T-helper 2 cell treated with Interferon-gamma antibody and Interleukin-4, amounts not matched to agents 5 μg/mL and 100 μg/mL, for 36 hours (primary cell): ENCODE data around the gene TMEM131.
"Not testable (repeated sequence)": the region's sequence is repeated elsewhere in the genome, so short reads cannot be mapped to it uniquely, and the experiment has no call there.

Source experiments
- DNase-seq: peaks from one replicate; pipeline ENCODE4 v3.0.0; 2021; ENCODE audit warnings: low spot score
- H3K27ac Mint-ChIP-seq: one replicate; pipeline ENCODE4 v1.8.0; 2021; ENCODE audit warnings: mild to moderate bottlenecking, mixed read lengths
- H3K27me3 Mint-ChIP-seq: one replicate; pipeline ENCODE4 v1.8.0; 2021; ENCODE audit warnings: low read depth, mixed read lengths
- H3K36me3 Mint-ChIP-seq: one replicate; pipeline ENCODE4 v1.8.0; 2021; ENCODE audit warnings: low read depth, mixed read lengths
- H3K4me1 Mint-ChIP-seq: one replicate; pipeline ENCODE4 v1.8.0; 2021; ENCODE audit warnings: low read depth, mixed read lengths
- H3K4me3 Mint-ChIP-seq: one replicate; pipeline ENCODE4 v1.8.0; 2022; ENCODE audit warnings: mild to moderate bottlenecking, moderate library complexity, mixed read lengths
- H3K9me3 Mint-ChIP-seq: one replicate; pipeline ENCODE4 v1.8.0; 2021; ENCODE audit warnings: mixed read lengths

Gene TMEM131

DNA sequence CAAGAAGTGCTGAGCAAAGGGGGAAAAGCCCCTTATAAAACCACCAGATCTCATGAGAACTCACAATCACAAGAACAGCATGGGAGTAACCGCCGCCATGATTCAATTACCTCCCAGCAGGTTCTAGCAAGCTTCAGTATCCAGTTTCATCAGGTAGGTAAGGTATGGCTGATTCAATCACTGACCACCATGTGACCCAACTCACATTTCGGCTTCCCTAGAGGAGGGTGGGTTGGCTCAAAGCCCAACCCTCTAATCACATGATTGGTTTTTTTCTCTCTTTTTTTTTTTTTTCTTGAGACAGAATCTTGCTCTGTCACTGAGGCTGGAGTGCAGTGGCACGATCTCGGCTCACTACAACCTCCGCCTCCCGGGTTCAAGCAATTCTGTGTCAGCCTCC, 78.1 kb downstream of the TMEM131 start:
- H3K27ac Mint-ChIP-seq, DNase-seq, H3K27me3 Mint-ChIP-seq, H3K4me3 Mint-ChIP-seq: not testable (repeated sequence)
- Mint-ChIP-seq H3K9me3 (peaks cover 28% of the 10 kb centered on the region), H3K4me1 (peaks cover 20% of the 10 kb centered on the region), H3K36me3 (peaks cover 39% of the 10 kb centered on the region)

- Mint-ChIP-seq H3K27ac (no peak overlapping the region), H3K36me3 (peaks cover 23% of the 10 kb centered on the region), H3K9me3 (peaks cover 8% of the 10 kb centered on the region), H3K4me3 (no peak overlapping the region), H3K4me1 (peaks cover 44% of the 10 kb centered on the region), H3K27me3 (no peaks in the 10 kb centered on the region)
- DNase-seq, result no peak
Measured at GRCh38 chr2:97914691-97915213, 81.0 kb downstream of the TMEM131 start.

- Mint-ChIP-seq H3K9me3 (peaks cover 7% of the 10 kb centered on the region), H3K4me1 (peaks cover 47% of the 10 kb centered on the region), H3K36me3 (peaks cover 26% of the 10 kb centered on the region), H3K27me3 (no peaks in the 10 kb centered on the region), H3K4me3 (peak overlapping the region; percentile 0), H3K27ac (no peak overlapping the region)
- DNase-seq, result no peak
Measured at GRCh38 chr2:97913846-97914245, 81.9 kb downstream of the TMEM131 start.

- no peak overlapping the region for H3K27ac Mint-ChIP-seq
- H3K4me1 Mint-ChIP-seq, result peaks cover 50% of the 10 kb centered on the region
- peak overlapping the region; percentile 13 for H3K4me3 Mint-ChIP-seq
Measured at GRCh38 chr2:97911922-97912575, 83.7 kb downstream of the TMEM131 start.

GRCh38 chr2:97911206-97911921, 84.4 kb downstream of the TMEM131 start:
- Mint-ChIP-seq H3K4me1 (peaks cover 50% of the 10 kb centered on the region), H3K27me3 (no peaks in the 10 kb centered on the region), H3K4me3 (peak overlapping the region; percentile 13), H3K9me3 (no peaks in the 10 kb centered on the region), H3K36me3 (peaks cover 29% of the 10 kb centered on the region), H3K27ac (no peak overlapping the region)
- no peak for DNase-seq

More at GRCh38 chr2:97911922-97912575, 83.7 kb downstream of the TMEM131 start:
- Mint-ChIP-seq H3K9me3 (no peaks in the 10 kb centered on the region), H3K36me3 (peaks cover 22% of the 10 kb centered on the region), H3K27me3 (no peaks in the 10 kb centered on the region)
- no peak for DNase-seq

- no peak overlapping the region for H3K4me3 Mint-ChIP-seq
- no peak for DNase-seq
- no peaks in the 10 kb centered on the region for H3K9me3 Mint-ChIP-seq
- peaks cover 50% of the 10 kb centered on the region for H3K4me1 Mint-ChIP-seq
- no peak overlapping the region for H3K27ac Mint-ChIP-seq
- H3K27me3 Mint-ChIP-seq, result no peaks in the 10 kb centered on the region
- peaks cover 36% of the 10 kb centered on the region for H3K36me3 Mint-ChIP-seq
Measured at GRCh38 chr2:97910403-97911205, 85.1 kb downstream of the TMEM131 start.

GRCh38 chr2:97908208-97908676, 87.5 kb downstream of the TMEM131 start:
- H3K4me1 Mint-ChIP-seq, result peaks cover 33% of the 10 kb centered on the region

DNA sequence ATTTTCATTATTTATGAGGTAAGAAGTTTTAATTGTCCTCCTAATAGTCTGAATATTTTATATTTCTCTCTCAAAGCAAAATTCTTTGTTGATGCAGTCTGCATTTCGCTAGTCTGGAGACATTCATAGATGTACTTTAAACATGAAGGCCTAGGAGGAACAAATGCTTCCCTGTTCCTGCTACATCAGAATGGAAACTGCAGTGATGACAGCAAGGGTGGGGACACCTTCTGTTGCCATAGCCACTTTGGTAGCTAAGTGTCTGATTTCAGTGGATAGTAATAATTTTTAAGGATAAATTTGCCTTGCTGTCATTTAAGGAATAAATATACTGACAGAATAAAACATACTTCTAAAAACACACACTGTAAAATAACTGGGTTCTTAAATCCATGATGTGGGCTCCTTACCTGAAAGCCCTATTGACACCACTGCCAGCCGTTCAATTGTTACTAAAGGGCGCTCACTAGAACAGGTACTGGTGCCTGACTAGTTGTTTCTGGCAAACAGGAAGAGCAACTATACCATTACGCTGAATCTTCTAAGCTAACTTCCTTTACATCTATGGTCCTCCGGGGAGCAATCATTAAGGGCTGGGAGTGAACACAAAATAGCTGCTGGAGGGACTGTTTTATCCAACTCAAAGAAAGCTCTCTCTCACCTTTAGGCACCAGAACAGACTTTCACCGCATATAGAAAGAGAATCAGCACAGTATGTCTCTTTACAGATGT, 88.2 kb downstream of the TMEM131 start:
- Mint-ChIP-seq H3K27ac (no peak overlapping the region), H3K36me3 (peaks cover 45% of the 10 kb centered on the region), H3K9me3 (no peaks in the 10 kb centered on the region), H3K4me1 (peaks cover 31% of the 10 kb centered on the region), H3K4me3 (no peak overlapping the region), H3K27me3 (no peaks in the 10 kb centered on the region)
- DNase-seq, result no peak

More at GRCh38 chr2:97908208-97908676, 87.5 kb downstream of the TMEM131 start:
- Mint-ChIP-seq H3K27ac (no peak overlapping the region), H3K4me3 (no peak overlapping the region), H3K27me3 (no peaks in the 10 kb centered on the region), H3K9me3 (no peaks in the 10 kb centered on the region), H3K36me3 (peaks cover 45% of the 10 kb centered on the region)
- DNase-seq, result no peak

DNA sequence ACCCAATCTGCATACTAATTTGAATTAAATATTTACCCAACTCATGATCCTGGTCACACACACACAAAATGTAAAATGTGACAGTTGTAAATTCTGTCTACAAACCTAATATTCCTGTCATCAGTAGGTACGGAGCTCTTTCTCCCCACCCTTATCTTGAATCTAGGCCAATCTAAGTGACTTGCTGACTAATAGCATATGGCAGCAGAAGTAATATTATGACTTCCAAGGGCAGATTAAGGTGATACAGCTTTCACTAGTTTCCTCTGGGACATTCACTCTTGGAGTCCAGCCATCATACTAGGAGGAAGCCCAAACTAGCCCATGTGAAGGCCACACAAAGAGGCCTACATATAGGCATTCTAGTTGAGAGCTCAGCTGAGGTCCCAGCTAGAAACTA, 89.4 kb downstream of the TMEM131 start:
- Mint-ChIP-seq H3K4me3 (no peak overlapping the region), H3K36me3 (peaks cover 50% of the 10 kb centered on the region)

GRCh38 chr2:97905294-97905693, 90.5 kb downstream of the TMEM131 start:
- no peak overlapping the region for H3K27ac Mint-ChIP-seq
- H3K9me3 Mint-ChIP-seq, result no peaks in the 10 kb centered on the region

More for the DNA sequence above, 89.4 kb downstream of the TMEM131 start:
- Mint-ChIP-seq H3K4me1 (peaks cover 20% of the 10 kb centered on the region), H3K9me3 (no peaks in the 10 kb centered on the region), H3K27me3 (no peaks in the 10 kb centered on the region), H3K27ac (no peak overlapping the region)
- DNase-seq, result no peak

DNA sequence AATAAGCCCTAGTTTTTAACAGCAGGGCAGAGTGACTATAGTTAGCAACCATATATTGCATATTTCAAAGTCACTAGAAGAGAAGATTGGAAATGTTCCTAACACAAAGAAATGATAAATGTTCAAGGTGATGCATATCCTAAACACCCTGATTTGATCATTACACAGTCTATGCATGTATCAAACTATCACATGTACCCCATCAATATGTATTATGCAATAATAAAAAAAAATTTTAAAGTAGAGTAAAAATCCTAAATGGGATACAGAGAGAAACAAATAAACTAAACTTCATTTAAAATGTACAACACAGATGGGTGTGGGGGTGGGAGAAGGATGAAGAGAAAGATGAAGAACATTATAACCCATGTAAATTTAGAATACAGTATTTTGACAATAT, 93.9 kb downstream of the TMEM131 start:
- Mint-ChIP-seq H3K4me1 (peaks cover 3% of the 10 kb centered on the region), H3K36me3 (peaks cover 35% of the 10 kb centered on the region), H3K27me3 (no peaks in the 10 kb centered on the region), H3K9me3 (peaks cover 3% of the 10 kb centered on the region), H3K4me3 (no peak overlapping the region), H3K27ac (no peak overlapping the region)
- no peak for DNase-seq

More at GRCh38 chr2:97905294-97905693, 90.5 kb downstream of the TMEM131 start:
- Mint-ChIP-seq H3K36me3 (peaks cover 43% of the 10 kb centered on the region), H3K27me3 (no peaks in the 10 kb centered on the region), H3K4me3 (no peak overlapping the region), H3K4me1 (peaks cover 10% of the 10 kb centered on the region)
- no peak for DNase-seq

DNA sequence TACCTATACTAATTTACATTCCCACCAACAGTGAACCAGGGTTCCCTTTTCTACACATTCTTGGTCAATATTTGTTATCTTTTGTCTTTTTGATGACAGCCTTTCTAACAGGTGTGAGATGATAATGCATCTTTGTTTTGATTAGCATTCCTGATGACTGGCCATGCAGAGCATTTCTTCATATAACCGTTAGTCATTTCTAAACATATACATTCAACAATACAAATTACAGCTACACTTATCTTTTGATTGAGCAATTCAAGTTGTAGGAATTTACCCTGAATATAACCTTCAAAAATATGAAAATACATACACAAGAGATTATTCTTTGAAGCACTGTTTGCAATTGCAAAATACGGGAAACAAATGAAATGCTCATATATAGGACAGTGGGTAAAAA, 94.9 kb downstream of the TMEM131 start:
- H3K27ac Mint-ChIP-seq, result no peak overlapping the region
- H3K4me1 Mint-ChIP-seq, result peaks cover 3% of the 10 kb centered on the region
- H3K4me3 Mint-ChIP-seq, result no peak overlapping the region
- no peaks in the 10 kb centered on the region for H3K27me3 Mint-ChIP-seq
- no peak for DNase-seq
- peaks cover 33% of the 10 kb centered on the region for H3K36me3 Mint-ChIP-seq
- H3K9me3 Mint-ChIP-seq, result peaks cover 14% of the 10 kb centered on the region

DNA sequence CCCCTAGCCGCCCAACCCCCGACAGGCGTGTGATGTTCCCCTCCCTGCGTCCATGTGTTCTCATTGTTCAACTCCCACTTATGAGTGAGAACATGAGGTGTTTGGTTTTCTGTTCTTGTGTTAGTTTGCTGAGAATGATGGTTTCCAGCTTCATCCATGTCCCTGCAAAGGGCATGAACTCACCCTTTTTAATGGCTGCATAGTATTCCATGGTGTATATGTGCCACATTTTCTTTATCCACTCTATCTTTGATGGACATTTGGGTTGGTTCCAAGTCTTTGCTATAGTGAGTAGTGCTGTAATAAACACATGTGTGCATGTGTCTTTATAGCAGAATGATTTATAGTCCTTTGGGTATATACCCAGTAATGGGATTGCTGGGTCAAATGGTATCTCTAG, 102.7 kb downstream of the TMEM131 start:
- not testable (repeated sequence) for H3K4me3 Mint-ChIP-seq, DNase-seq, H3K27ac Mint-ChIP-seq, H3K4me1 Mint-ChIP-seq, H3K27me3 Mint-ChIP-seq
- peaks cover 23% of the 10 kb centered on the region for H3K9me3 Mint-ChIP-seq
- H3K36me3 Mint-ChIP-seq, result peaks cover 26% of the 10 kb centered on the region
